GM12872 (cell line): ENCODE data around the gene THYN1.

Experiments used
- TF ChIP-seq, protein P1 (sequence below): IDR thresholded peaks from 3 replicates; pipeline ENCODE4 v1.5.1; 2011; ENCODE audit warnings: low read depth, mild to moderate bottlenecking, low read length, moderate library complexity; ENCODE audit not compliant: insufficient read depth

Gene THYN1

DNA sequence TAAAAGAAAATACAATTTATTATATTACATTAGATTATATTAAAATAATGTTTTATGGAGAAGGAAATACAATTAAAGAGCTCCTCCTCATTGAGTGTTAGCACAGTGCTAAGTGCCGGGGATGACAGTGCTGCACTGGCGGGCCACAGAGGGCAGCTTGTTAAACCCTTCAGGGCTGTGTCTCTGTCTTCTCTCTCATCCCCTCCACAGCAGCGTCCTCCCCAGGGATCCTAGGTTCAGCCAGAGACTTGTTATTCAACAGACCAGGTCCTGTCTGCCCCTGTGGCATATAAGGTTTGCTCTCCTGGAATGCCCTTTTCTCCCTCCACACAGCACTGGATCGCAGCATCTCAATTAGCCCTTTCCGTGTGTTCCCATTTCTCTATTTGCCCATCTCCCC lies 14.2 kb downstream of the THYN1 start:
- TF ChIP-seq, protein P1, sequence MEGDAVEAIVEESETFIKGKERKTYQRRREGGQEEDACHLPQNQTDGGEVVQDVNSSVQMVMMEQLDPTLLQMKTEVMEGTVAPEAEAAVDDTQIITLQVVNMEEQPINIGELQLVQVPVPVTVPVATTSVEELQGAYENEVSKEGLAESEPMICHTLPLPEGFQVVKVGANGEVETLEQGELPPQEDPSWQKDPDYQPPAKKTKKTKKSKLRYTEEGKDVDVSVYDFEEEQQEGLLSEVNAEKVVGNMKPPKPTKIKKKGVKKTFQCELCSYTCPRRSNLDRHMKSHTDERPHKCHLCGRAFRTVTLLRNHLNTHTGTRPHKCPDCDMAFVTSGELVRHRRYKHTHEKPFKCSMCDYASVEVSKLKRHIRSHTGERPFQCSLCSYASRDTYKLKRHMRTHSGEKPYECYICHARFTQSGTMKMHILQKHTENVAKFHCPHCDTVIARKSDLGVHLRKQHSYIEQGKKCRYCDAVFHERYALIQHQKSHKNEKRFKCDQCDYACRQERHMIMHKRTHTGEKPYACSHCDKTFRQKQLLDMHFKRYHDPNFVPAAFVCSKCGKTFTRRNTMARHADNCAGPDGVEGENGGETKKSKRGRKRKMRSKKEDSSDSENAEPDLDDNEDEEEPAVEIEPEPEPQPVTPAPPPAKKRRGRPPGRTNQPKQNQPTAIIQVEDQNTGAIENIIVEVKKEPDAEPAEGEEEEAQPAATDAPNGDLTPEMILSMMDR, result no peak

DNA sequence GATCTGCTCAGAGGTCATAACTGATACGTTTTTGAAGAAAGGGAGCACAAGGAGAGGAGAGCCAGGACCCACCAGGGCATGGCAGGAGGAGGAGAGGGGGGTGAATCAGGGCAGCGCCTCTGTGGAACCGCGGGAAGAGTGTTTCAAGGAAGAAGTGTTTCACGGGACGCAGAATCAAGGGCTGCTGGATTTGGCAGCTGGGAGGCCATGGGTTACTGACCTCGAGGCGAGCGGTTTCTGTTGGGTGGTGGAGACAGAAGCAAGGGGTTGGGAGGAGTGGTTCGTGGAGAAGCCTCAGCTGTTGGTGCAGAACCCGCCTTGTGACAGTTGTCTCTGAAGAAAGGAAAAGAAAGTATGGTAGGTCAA lies 15.6 kb downstream of the THYN1 start:
- TF ChIP-seq, protein P1, result no peak

DNA sequence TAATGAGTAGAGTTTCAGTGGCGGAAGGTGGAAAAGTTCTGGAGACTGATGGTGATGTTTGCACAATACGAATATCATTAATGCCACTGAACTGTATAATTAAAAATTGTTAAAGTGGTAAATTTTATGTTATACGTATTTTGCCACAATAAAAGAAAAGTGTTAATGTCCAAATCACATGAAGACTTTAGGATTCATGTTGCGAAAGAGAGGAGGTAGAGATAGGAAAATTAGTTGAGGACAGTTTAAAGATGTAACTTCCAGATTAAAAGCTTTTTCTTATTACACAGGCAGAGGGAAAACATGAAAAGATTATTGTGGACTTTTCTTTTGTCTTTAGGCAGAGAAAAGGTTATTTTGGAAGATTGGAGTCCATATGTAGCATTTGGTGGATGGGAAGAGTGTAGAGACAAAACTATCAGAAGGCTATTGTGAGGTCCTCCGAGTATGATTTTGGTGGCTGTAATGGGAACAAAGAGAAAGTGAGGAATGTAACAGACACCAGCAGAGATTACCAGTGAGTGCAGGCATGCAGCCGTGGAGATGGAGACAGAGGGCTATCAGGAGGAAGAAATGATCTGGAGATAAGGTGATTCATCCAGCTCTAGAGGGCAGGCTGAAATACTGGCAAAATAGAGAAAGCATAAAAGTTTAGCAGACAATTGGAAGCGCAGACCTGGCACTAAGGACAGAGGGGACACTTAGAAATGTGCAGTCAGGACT lies 16.2 kb downstream of the THYN1 start:
- TF ChIP-seq, protein P1, result no peak

DNA sequence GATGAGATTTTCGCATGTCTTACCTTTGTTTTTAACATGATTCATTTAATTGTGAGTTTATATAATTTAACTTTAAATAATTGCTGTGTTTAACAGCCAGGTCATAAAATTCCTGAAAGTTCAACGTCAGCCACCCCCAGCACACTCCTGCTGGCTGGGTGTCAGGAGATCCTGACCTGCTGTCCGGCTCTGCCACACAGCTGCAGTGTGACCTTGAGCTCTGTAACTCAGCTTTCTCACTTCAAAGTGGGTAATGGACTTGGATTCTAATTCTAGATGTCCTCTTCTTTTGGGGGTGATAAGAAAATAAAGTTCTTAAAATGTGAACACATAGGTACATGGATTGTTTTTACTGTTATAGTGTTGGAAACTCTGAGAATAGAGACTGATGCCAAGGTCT lies 17.8 kb downstream of the THYN1 start:
- TF ChIP-seq, protein P1, result no peak

DNA sequence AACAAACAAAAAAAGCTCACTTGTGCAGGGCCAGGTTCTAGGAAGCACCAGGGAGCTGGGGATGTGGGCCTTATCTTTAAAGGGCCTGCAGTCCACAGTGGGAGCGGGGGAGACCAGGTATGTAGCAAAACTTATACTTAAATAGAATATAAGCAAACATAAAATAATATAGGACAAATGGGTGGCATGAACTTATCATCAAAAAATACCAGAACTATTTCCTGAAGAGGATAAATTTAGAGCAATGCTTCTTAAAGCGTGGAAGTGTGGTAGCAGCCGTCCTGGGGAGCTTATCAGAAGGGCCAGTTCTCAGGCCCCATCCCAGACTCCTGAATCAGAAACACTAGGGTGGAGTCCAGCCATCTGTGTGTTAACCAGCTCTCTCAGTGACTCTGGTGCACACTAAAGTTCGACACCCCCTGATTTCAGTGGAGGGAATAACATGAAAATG lies 19.4 kb downstream of the THYN1 start:
- TF ChIP-seq, protein P1, result no peak

DNA sequence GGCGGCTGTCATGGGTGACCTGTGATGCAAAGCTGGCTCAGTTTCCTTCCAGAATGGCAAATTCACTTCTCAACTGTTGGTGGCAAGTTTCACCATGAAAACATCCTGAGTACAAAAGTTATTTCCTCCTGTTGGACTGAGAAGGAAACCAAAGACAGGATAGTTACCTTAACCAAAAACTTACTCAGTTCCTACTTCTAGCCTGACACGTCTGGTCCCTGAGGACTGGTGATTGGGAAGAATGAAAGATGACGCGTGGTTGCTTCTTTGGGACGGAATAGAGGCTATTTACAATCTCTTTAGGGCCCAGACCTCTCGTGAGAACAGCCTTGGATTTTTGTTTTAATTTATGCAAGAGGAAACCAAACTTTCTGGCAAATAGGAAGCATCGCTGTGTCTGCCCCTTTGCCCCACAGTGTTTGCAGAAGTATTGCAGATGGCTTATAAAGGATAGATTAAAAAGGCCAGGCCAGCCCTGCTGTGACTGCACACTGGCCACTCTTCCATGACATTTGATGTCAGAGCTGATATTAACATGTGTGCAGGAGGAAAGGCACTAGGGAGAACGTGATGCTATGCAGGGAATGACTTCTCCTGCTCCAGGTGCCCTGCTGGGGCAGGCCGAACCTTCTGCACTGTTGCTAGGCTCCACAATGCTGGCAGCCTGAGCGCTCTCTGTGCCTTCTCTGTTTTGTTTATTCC lies 21.0 kb downstream of the THYN1 start:
- TF ChIP-seq, protein P1, result no peak

DNA sequence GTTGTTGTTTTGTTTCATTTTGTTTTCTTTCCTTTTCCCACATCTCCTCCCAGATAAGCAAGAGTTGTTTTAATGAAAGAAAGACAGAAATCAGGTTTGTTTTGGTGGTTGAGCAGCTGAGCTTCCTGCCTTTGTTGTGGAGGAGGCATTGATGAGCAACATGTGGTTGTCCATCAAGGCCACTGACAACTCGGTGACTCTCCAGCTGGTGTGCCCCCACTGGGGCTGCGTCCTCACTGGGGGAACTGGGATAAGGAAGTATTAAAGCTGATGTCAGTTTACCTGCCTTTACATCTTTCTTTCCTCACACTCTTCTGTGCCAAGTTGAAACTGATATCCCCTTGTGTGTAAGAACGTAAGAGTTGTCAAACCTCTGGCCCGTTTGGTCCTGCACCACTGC lies 22.8 kb downstream of the THYN1 start:
- TF ChIP-seq, protein P1, result no peak
